ENCODE data around the gene SEMA4B. TPM values are rescaled to one million over a fixed set of nuclear protein-coding genes. Genes with fewer than 3 reads are reported as not detected.

SEMA4B gene
- total RNA-seq, 2 donors from 2014 or later: 96.1 to 99.6 TPM

DNA sequence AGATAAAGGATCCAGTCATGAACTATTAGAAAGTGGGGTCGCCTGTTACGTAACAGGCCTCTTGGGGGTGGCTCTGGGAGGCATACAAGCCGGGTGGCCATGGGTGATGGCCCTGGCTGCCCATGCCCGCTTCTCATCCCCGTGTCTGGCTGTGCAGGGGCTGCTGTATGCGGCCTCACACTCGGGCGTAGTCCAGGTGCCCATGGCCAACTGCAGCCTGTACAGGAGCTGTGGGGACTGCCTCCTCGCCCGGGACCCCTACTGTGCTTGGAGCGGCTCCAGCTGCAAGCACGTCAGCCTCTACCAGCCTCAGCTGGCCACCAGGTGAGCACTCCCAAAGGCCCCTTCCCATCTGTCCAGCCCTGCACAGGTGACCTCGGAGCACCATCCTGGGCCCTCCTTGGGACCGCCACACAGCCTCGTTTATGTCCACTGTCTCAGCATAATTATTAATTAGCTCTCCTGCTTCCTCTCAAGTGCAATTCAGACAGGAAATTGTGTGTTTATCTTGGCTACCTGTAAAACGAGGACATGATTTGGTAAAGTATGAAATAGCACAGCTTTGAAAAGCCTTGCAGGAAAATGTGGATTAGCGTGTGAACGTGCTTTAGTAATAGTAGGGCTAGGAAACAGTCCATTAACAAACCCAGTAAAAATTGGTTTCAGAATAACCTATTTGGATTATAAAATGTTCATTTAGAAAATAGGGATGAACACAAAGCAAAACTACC, 24.5 kb downstream of the SEMA4B start:
- Histone ChIP-seq H3K4me3 (no peak overlapping the region), H3K36me3 (peaks cover 19 to 35% of the 10 kb centered on the region in 2 donors), H3K4me1 (replicated peaks) (peaks cover 3% of the 10 kb centered on the region), H3K27me3 (replicated peaks; ENCODE audit: insufficient read depth) (no peaks in the 10 kb centered on the region), H3K27ac (no peak overlapping the region), H3K9me3 (no peaks in the 10 kb centered on the region)
- TF ChIP-seq POLR2AphosphoS5 (IDR thresholded peaks at IDR 0.05) (no peak), CTCF (IDR thresholded peaks at IDR 0.05) (no peak), POLR2A (IDR thresholded peaks at IDR 0.05) (no peak)
- intact Hi-C loops (cut with DNase I): no loop called here
- no peak for DNase-seq (ENCODE audit: low spot score)
- 75% methylated on average over 11 of the region's 18 CpGs for WGBS

DNA sequence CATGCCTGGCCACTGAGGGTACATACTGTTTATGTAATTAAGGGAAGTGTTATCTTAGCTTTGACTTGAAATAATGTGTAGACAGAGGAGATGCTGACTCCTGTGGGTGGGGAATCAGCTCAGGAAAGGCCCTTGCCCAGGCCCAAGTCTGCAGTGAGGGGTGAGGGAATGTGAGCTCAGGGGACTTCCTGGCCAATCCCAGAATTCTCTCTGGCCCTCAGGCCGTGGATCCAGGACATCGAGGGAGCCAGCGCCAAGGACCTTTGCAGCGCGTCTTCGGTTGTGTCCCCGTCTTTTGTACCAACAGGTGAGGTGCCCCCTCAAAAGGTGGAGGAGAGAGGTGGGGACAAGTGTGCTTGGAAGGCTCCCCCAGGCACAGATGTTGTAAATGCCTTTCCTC, 26.2 kb downstream of the SEMA4B start:
- H3K36me3 ChIP-seq: peaks cover 19 to 35% of the 10 kb centered on the region in 2 donors
- H3K9me3 ChIP-seq: no peaks in the 10 kb centered on the region
- H3K27ac ChIP-seq: peak overlapping the region in 1 of 2 donors; percentile 2
- intact Hi-C loops (cut with DNase I): no loop called here
- no peak for DNase-seq (ENCODE audit: low spot score)
- 86% methylated on average over 7 of the region's 7 CpGs for WGBS
- TF ChIP-seq POLR2AphosphoS5 (IDR thresholded peaks at IDR 0.05): no peak
- no peak for TF ChIP-seq POLR2A (IDR thresholded peaks at IDR 0.05)
- TF ChIP-seq CTCF (IDR thresholded peaks at IDR 0.05): no peak
- no peak overlapping the region for H3K4me3 ChIP-seq
- no peaks in the 10 kb centered on the region for H3K27me3 ChIP-seq (replicated peaks; ENCODE audit: insufficient read depth)
- peaks cover 10% of the 10 kb centered on the region for H3K4me1 ChIP-seq (replicated peaks)

DNA sequence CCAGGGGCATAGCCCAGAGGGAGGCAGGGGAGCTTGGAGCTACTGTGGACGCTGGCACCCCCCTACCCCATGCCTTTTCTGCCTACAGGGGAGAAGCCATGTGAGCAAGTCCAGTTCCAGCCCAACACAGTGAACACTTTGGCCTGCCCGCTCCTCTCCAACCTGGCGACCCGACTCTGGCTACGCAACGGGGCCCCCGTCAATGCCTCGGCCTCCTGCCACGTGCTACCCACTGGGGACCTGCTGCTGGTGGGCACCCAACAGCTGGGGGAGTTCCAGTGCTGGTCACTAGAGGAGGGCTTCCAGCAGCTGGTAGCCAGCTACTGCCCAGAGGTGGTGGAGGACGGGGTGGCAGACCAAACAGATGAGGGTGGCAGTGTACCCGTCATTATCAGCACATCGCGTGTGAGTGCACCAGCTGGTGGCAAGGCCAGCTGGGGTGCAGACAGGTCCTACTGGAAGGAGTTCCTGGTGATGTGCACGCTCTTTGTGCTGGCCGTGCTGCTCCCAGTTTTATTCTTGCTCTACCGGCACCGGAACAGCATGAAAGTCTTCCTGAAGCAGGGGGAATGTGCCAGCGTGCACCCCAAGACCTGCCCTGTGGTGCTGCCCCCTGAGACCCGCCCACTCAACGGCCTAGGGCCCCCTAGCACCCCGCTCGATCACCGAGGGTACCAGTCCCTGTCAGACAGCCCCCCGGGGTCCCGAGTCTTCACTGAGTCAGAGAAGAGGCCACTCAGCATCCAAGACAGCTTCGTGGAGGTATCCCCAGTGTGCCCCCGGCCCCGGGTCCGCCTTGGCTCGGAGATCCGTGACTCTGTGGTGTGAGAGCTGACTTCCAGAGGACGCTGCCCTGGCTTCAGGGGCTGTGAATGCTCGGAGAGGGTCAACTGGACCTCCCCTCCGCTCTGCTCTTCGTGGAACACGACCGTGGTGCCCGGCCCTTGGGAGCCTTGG, 27.0 kb downstream of the SEMA4B start:
- Histone ChIP-seq H3K4me3 (no peak overlapping the region), H3K27ac (peak overlapping the region in 1 of 2 donors; percentile 90), H3K4me1 (replicated peaks) (peaks cover 10% of the 10 kb centered on the region), H3K36me3 (peaks cover 19 to 35% of the 10 kb centered on the region in 2 donors), H3K9me3 (no peaks in the 10 kb centered on the region), H3K27me3 (replicated peaks; ENCODE audit: insufficient read depth) (no peaks in the 10 kb centered on the region)
- no peak for TF ChIP-seq POLR2A (IDR thresholded peaks at IDR 0.05)
- no peak for TF ChIP-seq POLR2AphosphoS5 (IDR thresholded peaks at IDR 0.05)
- TF ChIP-seq CTCF (IDR thresholded peaks at IDR 0.05): no peak
- no peak for DNase-seq (ENCODE audit: low spot score)
- WGBS: 86% methylated on average over 32 of the region's 38 CpGs
- intact Hi-C loops (cut with DNase I): no loop called here

- H3K9me3 ChIP-seq: no peaks in the 10 kb centered on the region
- no peak overlapping the region for H3K4me3 ChIP-seq
- peak overlapping the region; percentile 43 to 90 for H3K27ac ChIP-seq
- TF ChIP-seq CTCF (IDR thresholded peaks at IDR 0.05): no peak
- TF ChIP-seq POLR2AphosphoS5 (IDR thresholded peaks at IDR 0.05): no peak
- no peak for TF ChIP-seq POLR2A (IDR thresholded peaks at IDR 0.05)
- H3K27me3 ChIP-seq (replicated peaks; ENCODE audit: insufficient read depth): no peaks in the 10 kb centered on the region
- H3K36me3 ChIP-seq: peaks cover 14 to 28% of the 10 kb centered on the region in 2 donors
- DNase-seq (ENCODE audit: low spot score): no peak
- WGBS: 71% methylated on average over 15 of the region's 15 CpGs
- peaks cover 10% of the 10 kb centered on the region for H3K4me1 ChIP-seq (replicated peaks)
- intact Hi-C loops (cut with DNase I): no loop called here
These were observed 27.8 kb downstream of the SEMA4B start for GRCh38 chr15:90228960-90229359.
